GM18867 (cell line): ENCODE results near the gene DCX.
"Not testable (repeated sequence)": the region's sequence is repeated elsewhere in the genome, so short reads cannot be mapped to it uniquely, and the experiment has no call there.

Source experiments
- ATAC-seq: cut with Tn5 transposase; IDR thresholded peaks from one replicate; pipeline ENCODE4 v1.9.1; 2021; ENCODE audit warnings: mild to moderate bottlenecking, moderate library complexity; ENCODE audit not compliant: unreplicated experiment

DCX gene

DNA sequence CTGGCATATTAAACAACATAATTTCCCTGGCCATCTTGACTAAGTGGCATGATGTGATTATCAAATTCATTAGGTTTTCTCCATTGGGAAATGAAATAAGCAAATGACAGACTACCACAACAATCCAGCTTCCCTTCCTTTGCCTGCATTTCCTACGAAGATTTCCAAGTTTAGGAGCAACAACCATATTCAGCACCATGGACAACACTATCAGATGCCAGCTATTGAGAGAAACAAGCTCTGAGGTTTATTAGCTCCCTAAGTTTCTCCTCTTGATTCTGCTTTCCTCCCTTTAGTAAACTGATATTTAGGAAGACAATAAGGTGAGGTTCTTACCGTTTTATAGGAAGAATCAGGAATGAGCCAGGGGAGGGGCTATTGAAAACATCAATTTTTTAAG, 36.2 kb downstream of the DCX start:
- no peak for ATAC-seq

DNA sequence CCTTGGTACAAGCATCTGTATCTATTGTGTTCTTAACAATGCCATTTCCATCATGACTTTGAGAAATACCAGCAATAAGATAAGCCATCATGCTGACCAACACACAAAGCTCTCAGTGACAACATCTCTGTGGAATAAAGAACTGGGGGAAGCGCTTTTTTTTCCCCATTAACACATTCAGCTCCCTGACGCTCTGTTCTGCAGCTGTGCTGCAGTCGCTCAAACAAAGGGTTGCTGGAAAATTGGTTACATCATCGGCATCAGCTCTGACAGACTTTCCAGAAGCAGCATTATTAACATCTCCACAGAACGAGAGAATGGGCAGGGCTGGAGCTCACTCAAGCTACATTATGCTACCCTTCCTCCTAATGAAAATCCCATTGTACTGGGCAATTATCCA, 39.9 kb downstream of the DCX start:
- ATAC-seq, result no peak

DNA sequence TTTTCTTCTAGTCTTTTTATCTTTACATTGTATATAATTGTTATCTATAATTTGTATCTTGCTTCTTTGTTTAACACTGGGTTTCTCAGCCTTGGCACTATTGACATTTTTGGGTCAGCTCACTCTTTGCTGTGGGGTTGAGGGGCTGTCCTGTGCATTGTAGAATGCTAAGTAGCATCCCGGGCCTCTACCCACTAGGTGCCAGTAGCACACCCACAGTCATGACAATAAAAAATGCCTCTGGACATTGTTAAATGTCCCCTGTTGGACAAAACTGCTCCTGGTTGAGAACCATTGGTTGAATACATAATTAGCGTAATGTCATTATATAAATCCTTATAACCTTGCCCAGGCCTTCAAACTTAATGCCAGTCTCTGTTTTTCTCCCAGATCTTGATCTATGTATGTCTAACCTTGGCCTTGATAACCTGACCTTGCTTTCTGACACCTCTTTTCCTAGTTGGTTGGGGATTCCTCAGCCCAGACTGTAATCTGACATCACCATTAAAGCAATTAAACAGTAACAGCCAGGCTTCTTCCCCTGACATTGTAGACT, 46.1 kb downstream of the DCX start:
- ATAC-seq, result no peak

- ATAC-seq, result no peak
These were observed 48.3 kb downstream of the DCX start for GRCh38 chrX:111363741-111364140.

- no peak for ATAC-seq
These were observed 50.2 kb downstream of the DCX start for GRCh38 chrX:111361751-111362150.

GRCh38 chrX:111360839-111361238, 51.2 kb downstream of the DCX start:
- ATAC-seq, result no peak

DNA sequence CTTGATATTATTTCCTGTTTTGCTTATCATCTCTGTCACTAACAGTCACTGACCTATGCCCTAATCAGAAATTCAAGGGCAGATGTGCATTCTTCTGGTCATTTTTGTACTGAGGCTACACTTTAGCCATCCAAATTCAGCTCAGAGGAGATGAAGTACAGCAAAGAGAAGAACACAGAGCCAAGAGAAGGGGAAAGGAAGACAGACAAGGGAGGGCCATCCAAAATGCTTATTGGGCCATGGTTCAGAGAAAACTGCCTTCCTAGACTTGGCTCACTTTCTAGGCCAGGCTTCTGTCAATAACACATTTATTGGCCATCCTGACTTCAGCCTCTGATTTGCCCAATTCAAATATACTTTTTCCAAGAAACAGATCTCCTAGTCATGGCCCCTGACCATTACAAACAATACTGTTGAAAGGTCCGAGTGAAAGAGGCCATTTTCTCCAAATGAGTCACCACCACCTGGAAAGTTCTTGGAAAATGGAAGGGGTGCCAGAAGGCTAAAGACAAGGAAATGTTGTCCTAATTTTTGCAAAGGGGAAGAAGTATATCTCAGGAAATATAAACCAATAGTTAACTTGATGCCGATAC, 56.4 kb downstream of the DCX start:
- no peak for ATAC-seq

GRCh38 chrX:111354496-111354895, 57.5 kb downstream of the DCX start:
- no peak for ATAC-seq

DNA sequence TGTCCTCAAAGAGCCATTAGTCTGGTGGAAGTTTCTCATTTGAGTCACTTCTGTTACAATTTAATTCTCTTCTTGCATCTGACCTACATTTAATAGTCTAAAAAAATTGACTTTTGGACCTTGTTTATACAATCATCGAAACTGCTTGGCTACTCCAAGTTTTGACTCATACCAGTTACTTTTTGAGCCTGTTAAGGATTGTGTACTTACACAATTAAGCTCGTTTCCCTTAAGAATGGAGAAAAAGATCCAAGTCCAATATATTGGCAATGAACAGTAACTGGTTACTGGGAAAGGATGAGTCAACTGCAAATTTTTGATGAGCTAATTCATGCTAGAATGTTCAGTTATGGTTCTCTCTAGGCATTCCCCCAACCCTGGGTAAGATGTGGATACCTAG, 58.2 kb downstream of the DCX start:
- ATAC-seq, result no peak

DNA sequence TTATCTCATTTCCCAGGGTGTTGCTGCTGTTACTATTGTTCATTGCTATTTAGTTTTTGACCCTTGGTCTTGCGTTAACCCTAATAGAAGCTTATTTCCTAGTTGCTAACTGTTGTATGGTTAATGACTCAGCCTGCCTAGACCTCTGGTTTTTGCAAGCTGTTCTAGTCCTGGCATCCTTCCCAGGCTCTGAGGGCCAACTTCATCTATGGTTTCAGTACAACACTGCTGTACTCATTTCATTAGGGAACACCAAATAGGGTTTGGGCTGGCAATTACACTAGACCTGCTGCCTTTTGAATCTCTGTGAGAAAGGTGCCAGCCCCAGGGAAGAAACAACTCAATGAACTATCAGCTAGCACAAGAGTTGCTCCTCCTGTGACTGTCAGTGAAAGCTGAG, 59.6 kb downstream of the DCX start:
- ATAC-seq, result no peak

DNA sequence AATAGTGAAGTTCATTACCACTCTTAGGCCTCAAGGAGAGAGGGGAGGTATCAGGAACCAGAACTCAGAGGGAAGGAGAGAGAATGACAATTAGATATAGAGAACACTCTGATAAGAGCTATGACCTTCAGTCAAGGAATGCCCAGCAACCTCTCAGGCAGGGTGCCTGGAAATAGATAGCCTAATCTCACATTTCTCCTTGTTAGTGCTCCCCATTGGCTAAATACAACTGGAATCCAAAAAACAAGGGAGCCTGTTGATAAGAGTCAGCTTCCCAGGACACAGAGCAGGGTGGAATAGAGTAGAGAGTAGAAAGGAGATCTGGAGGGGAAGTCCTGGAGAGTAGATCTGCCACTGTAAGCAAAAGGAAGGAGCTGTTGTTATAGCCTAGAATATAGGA, 62.1 kb downstream of the DCX start:
- no peak for ATAC-seq

DNA sequence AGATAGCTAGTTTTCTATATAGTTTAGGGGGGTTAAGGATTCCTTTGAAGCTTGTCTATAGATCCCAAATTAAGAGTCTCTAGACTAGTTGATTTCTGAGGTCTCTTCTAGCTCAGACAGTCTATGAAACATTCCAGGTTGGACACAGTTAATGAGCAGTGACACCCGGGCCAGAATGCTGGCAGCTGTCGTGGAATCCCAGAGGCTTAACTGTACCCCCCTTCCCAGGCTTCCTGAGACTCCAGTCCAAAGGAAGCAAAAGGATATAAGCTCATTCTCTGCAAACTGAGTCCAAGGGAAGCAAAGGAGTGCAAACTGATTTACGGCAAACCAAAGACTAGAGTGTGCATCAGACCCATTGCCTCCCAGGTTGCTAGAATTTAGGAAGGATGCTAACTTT, 62.9 kb downstream of the DCX start:
- no peak for ATAC-seq

GRCh38 chrX:111348429-111348828, 63.6 kb downstream of the DCX start:
- no peak for ATAC-seq

DNA sequence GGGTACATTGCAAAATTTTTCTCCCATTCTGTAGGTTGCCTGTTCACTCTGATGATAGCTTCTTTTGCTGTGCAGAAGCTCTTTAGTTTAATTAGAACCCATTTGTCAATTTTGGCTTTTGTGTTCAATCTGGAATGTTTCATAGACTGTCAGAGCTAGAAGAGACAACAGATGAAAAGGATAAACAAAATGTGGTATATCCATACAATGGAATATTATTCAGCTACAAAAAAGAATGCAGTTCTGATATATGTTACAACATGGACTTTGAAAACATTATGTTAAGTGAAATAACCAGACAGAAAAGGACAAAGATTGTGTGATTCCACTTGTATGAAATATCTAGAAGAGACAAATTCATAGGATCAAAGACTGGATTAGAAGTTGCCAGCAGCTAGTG, 65.8 kb downstream of the DCX start:
- ATAC-seq, result not testable (repeated sequence)

GRCh38 chrX:111340054-111340453, 71.9 kb downstream of the DCX start:
- no peak for ATAC-seq

- no peak for ATAC-seq
These were observed 72.8 kb downstream of the DCX start for GRCh38 chrX:111339212-111339611.

DNA sequence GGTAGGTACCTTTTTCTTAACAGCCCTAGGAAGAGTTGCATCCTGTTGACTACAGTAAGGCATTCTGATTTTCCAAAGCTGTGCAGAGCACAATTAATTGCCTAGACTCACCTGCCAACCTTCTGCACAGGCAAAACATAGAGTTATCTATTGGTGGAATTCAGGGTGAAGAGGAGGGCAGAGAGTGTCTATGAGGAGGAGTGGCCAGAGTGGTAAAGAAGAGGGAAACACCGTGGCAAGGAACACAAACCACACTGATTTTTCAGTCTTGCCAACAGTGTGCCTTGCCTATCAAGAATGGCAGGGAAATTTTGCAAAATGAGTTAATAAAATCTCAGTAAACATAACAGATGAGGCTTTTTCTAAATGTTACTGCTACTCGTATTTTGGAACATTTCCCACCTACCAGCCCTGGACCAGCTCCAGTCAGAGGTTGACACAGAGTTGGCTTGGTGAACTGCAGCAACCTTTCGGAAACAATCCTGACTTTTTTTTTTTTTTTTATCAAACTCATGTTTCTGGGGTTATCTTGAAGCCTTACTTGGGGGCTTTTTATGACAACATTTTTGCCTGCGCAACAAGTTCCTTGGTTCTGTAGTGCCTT, 73.8 kb downstream of the DCX start:
- no peak for ATAC-seq

- no peak for ATAC-seq
These were observed 74.8 kb downstream of the DCX start for GRCh38 chrX:111337067-111337637.

- ATAC-seq, result no peak
These were observed 75.9 kb downstream of the DCX start for GRCh38 chrX:111336141-111336540.

- ATAC-seq, result no peak
These were observed 82.6 kb downstream of the DCX start for GRCh38 chrX:111329370-111329769.

DNA sequence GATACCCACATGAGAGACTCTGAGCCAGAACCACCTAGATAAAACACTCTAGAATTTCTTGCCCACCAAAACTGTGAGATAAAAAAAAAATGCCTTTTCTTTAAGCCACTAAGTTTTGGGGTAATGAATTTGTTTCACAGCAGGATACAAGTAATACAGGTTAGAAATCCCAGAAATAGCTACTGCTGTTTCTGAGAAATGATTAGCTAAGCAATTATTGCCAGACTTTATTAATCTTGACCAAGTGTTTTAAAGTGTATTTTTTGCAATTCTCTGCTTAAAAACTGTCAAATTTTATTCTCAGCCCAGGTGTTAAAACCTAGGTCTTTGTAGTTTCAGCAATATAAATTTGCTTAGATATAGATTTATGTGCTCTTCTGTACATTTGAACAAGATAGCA, 83.1 kb downstream of the DCX start:
- no peak for ATAC-seq

- ATAC-seq, result no peak
These were observed 89.6 kb downstream of the DCX start for GRCh38 chrX:111322231-111322855.
